GM23248 (cell line): Measurements from ENCODE around the gene NCOA1. TPM values are rescaled to one million over a fixed set of nuclear protein-coding genes. Genes with fewer than 3 reads are reported as not detected.

Experiments
- DNase-seq: peaks from one replicate; pipeline ENCODE4 v3.0.0-alpha.2; 2015
- H2AFZ ChIP-seq: fragments of 200-600 bp; sonication (generic); 2 replicates; pipeline ENCODE4 v1.6.1; 2016; ENCODE audit warnings: antibody characterized with exemption
- H3F3A ChIP-seq: fragments of 200-600 bp; sonication (generic); 2 replicates; pipeline ENCODE4 v1.6.1; 2016; ENCODE audit warnings: mild to moderate bottlenecking, antibody characterized with exemption, mixed run types; ENCODE audit not compliant: insufficient read depth
- H3K27ac ChIP-seq: fragments of 200-600 bp; sonication (generic); 2 replicates; pipeline ENCODE4 v1.5.1; 2016; ENCODE audit warnings: mild to moderate bottlenecking
- H3K27me3 ChIP-seq: fragments of 200-600 bp; sonication (generic); replicated peaks from 2 replicates; pipeline ENCODE4 v1.6.1; 2016; ENCODE audit warnings: mild to moderate bottlenecking; ENCODE audit not compliant: insufficient read depth
- H3K36me3 ChIP-seq: fragments of 200-600 bp; sonication (generic); 2 replicates; pipeline ENCODE4 v1.6.1; 2016; ENCODE audit warnings: low read depth, mild to moderate bottlenecking
- H3K4me1 ChIP-seq: fragments of 200-600 bp; sonication (generic); 2 replicates; pipeline ENCODE4 v1.6.1; 2016; ENCODE audit warnings: mild to moderate bottlenecking; ENCODE audit not compliant: insufficient read depth
- H3K4me2 ChIP-seq: fragments of 200-600 bp; sonication (generic); one replicate; pipeline ENCODE4 v1.6.1; 2016; ENCODE audit warnings: mild to moderate bottlenecking; ENCODE audit not compliant: unreplicated experiment
- H3K4me3 ChIP-seq: fragments of 200-600 bp; sonication (generic); 2 replicates; pipeline ENCODE4 v1.5.1; 2016; ENCODE audit warnings: mild to moderate bottlenecking
- H3K79me2 ChIP-seq: fragments of 200-600 bp; sonication (generic); 2 replicates; pipeline ENCODE4 v1.6.1; 2016; ENCODE audit warnings: mild to moderate bottlenecking; ENCODE audit not compliant: insufficient read depth
- H3K9ac ChIP-seq: fragments of 200-600 bp; sonication (generic); 2 replicates; pipeline ENCODE4 v1.6.1; 2016; ENCODE audit warnings: mild to moderate bottlenecking
- H3K9me2 ChIP-seq: fragments of 200-600 bp; sonication (generic); 2 replicates; pipeline ENCODE4 v1.6.1; 2016; ENCODE audit warnings: mixed run types, mild to moderate bottlenecking, moderate library complexity; ENCODE audit not compliant: insufficient read depth
- H3K9me3 ChIP-seq: fragments of 200-600 bp; sonication (generic); one replicate; pipeline ENCODE4 v1.6.1; 2017; ENCODE audit warnings: low read depth
- H4K20me1 ChIP-seq: fragments of 200-600 bp; sonication (generic); 2 replicates; pipeline ENCODE4 v1.6.0; 2016; ENCODE audit not compliant: insufficient read depth
- EZH2 ChIP-seq: fragments of 200-600 bp; sonication (generic); IDR thresholded peaks from 2 replicates; pipeline ENCODE4 v1.6.1; 2018; ENCODE audit warnings: antibody characterized with exemption, mild to moderate bottlenecking; ENCODE audit not compliant: insufficient read depth, poor library complexity, severe bottlenecking
- EZH2phosphoT487 ChIP-seq: fragments of 200-600 bp; sonication (generic); IDR thresholded peaks from 2 replicates; pipeline ENCODE4 v1.6.1; 2018; ENCODE audit warnings: antibody characterized with exemption, moderate library complexity, mild to moderate bottlenecking, low read depth; ENCODE audit not compliant: insufficient read depth
- WGBS, 2 experiments: methylation state at CpG; one replicate each; pipeline ENCODE4 v1.1.6; 2015 to 2017; ENCODE audit warnings: low lambda C conversion rate in 2 of 2, low coverage in 1 of 2; ENCODE audit errors: missing lambda C conversion rate in 2 of 2; 5-methylcytosine and 5-hydroxymethylcytosine counted together
- in situ Hi-C: fragments of 300-500 bp; cut with MboI; formaldehyde crosslinking; loops from 2 replicates; pipeline ENCODE4 v1.15.0; 2020
- polyA plus RNA-seq: library from polyadenylated mRNA; unstranded; fragments of >200 nt; fragmentation: Nextera tagmentation; extraction: Ambion mirVana; gene quantifications from 2 replicates; pipeline ENCODE4 v1.2.1, GENCODE V29; 2016
- total RNA-seq: library from RNA; depleted of rRNA; stranded (reverse); fragments of >200 nt; shearing (Covaris generic); gene quantifications from 2 replicates; pipeline ENCODE4 v1.2.3, GENCODE V29; 2014

The NCOA1 gene
- total and polyA plus RNA-seq, 2 experiments from 2014 or later: 2.6 to 8.0 TPM

GRCh38 chr2:24720310-24720709 is 229.3 kb downstream of the NCOA1 start:
- WGBS, 2 experiments: 90 to 100% methylated on average over 3 of the region's 3 CpGs
- Histone ChIP-seq H4K20me1 (no peaks in the 10 kb centered on the region), H3K9me3 (no peaks in the 10 kb centered on the region), H2AFZ (no peak overlapping the region), H3K9me2 (no peaks in the 10 kb centered on the region), H3K79me2 (no peaks in the 10 kb centered on the region), H3K36me3 (no peaks in the 10 kb centered on the region; the same call in 1 of the 2 replicates), H3K4me1 (peaks cover 19% of the 10 kb centered on the region), H3K4me3 (no peak overlapping the region), H3K27me3 (no peaks in the 10 kb centered on the region), H3K27ac (no peak overlapping the region), H3K9ac (no peak overlapping the region), H3F3A (peaks cover 9% of the 10 kb centered on the region; the same call in 1 of the 2 replicates), H3K4me2 (no peak overlapping the region)
- in situ Hi-C loops: no loop called here
- no peak for DNase-seq
- TF ChIP-seq EZH2 (no peak), EZH2phosphoT487 (no peak)

GRCh38 chr2:24721470-24721869 is 230.4 kb downstream of the NCOA1 start:
- no peak overlapping the region for H3K4me3 ChIP-seq

GRCh38 chr2:24722141-24722790 is 231.2 kb downstream of the NCOA1 start:
- in situ Hi-C loops: no loop called here
- TF ChIP-seq EZH2phosphoT487 (no peak), EZH2 (no peak)
- no peak for DNase-seq
- Histone ChIP-seq H3K9ac (no peak overlapping the region), H3F3A (peaks cover 9% of the 10 kb centered on the region; the same call in 1 of the 2 replicates), H3K36me3 (no peaks in the 10 kb centered on the region), H4K20me1 (no peaks in the 10 kb centered on the region), H3K27me3 (no peaks in the 10 kb centered on the region), H3K4me2 (no peak overlapping the region), H3K9me2 (no peaks in the 10 kb centered on the region), H3K4me1 (peaks cover 19% of the 10 kb centered on the region), H3K27ac (no peak overlapping the region), H2AFZ (no peak overlapping the region), H3K4me3 (no peak overlapping the region), H3K79me2 (no peaks in the 10 kb centered on the region), H3K9me3 (no peaks in the 10 kb centered on the region)
- 55 to 60% methylated on average over 3 of the region's 3 CpGs for WGBS, 2 experiments

More at GRCh38 chr2:24721470-24721869, 230.4 kb downstream of the NCOA1 start:
- Histone ChIP-seq H3K4me2 (no peak overlapping the region), H2AFZ (no peak overlapping the region), H3K9ac (no peak overlapping the region), H4K20me1 (no peaks in the 10 kb centered on the region), H3K4me1 (peaks cover 19% of the 10 kb centered on the region), H3K27ac (no peak overlapping the region), H3K27me3 (no peaks in the 10 kb centered on the region), H3K79me2 (no peaks in the 10 kb centered on the region), H3K9me3 (no peaks in the 10 kb centered on the region), H3F3A (peaks cover 9% of the 10 kb centered on the region; the same call in 1 of the 2 replicates), H3K36me3 (no peaks in the 10 kb centered on the region), H3K9me2 (no peaks in the 10 kb centered on the region)
- TF ChIP-seq EZH2: no peak
- TF ChIP-seq EZH2phosphoT487: no peak
- DNase-seq: peak; percentile 87
- in situ Hi-C loops: no loop called here

- Histone ChIP-seq H3K4me3 (no peak overlapping the region), H3F3A (peaks cover 9% of the 10 kb centered on the region; the same call in 1 of the 2 replicates), H3K4me2 (no peak overlapping the region), H3K4me1 (peaks cover 19% of the 10 kb centered on the region), H2AFZ (no peak overlapping the region), H4K20me1 (no peaks in the 10 kb centered on the region), H3K9me3 (no peaks in the 10 kb centered on the region), H3K9ac (no peak overlapping the region), H3K9me2 (no peaks in the 10 kb centered on the region), H3K36me3 (no peaks in the 10 kb centered on the region), H3K27ac (no peak overlapping the region), H3K27me3 (no peaks in the 10 kb centered on the region), H3K79me2 (no peaks in the 10 kb centered on the region)
- in situ Hi-C loops: no loop called here
- no peak for TF ChIP-seq EZH2phosphoT487
- no peak for TF ChIP-seq EZH2
- WGBS, 2 experiments: 97 to 100% methylated on average over 1 of the region's 1 CpG
- DNase-seq: no peak
Measured at GRCh38 chr2:24723191-24723590, 232.1 kb downstream of the NCOA1 start.
